Measurements from ENCODE around the gene CHTF8.

Gene CHTF8

GRCh38 chr16:69132424-69133252 is at the start of gene CHTF8, which contains the start of gene UTP4:
TSS of gene CHTF8 (minus strand) at chr16:69132588. CDS start at chr16:69121458, 11,130 bp downstream.
TSS of gene UTP4 (plus strand) at chr16:69132649. CDS start at chr16:69133460, 811 bp downstream.
- TF ChIP-seq CTCF (conservative IDR thresholded peaks at IDR 0.05; ENCODE audit: low read depth, low read length): no peak
- peak within 1 kb of the TSS; percentile 98 for H3K4me3 ChIP-seq (ENCODE audit: low read length)
- DNase-seq (ENCODE audit: low read depth): peak; percentile 26

- TF ChIP-seq CTCF (conservative IDR thresholded peaks at IDR 0.05; ENCODE audit: low read depth, low read length): no peak
- DNase-seq (ENCODE audit: low read depth): no peak
These were observed 47.6 kb upstream of the CHTF8 start for GRCh38 chr16:69180011-69180338.

GRCh38 chr16:69179328-69180010 is 47.1 kb upstream of the CHTF8 start:
- no peak for TF ChIP-seq CTCF (conservative IDR thresholded peaks at IDR 0.05; ENCODE audit: low read depth, low read length)
- peak; percentile 62 for DNase-seq (ENCODE audit: low read depth)
- H3K4me3 ChIP-seq (ENCODE audit: low read length): no peak overlapping the region

More at GRCh38 chr16:69180011-69180338, 47.6 kb upstream of the CHTF8 start:
- no peak overlapping the region for H3K4me3 ChIP-seq (ENCODE audit: low read length)

GRCh38 chr16:69176033-69176800 is 43.8 kb upstream of the CHTF8 start:
- DNase-seq (ENCODE audit: low read depth): no peak
- TF ChIP-seq CTCF (conservative IDR thresholded peaks at IDR 0.05; ENCODE audit: low read depth, low read length): no peak
- no peak overlapping the region for H3K4me3 ChIP-seq (ENCODE audit: low read length)

GRCh38 chr16:69171325-69172084 is 39.1 kb upstream of the CHTF8 start:
- no peak for TF ChIP-seq CTCF (conservative IDR thresholded peaks at IDR 0.05; ENCODE audit: low read depth, low read length)
- DNase-seq (ENCODE audit: low read depth): no peak
- H3K4me3 ChIP-seq (ENCODE audit: low read length): no peak overlapping the region

GRCh38 chr16:69169607-69170352 is 37.4 kb upstream of the CHTF8 start:
- TF ChIP-seq CTCF (conservative IDR thresholded peaks at IDR 0.05; ENCODE audit: low read depth, low read length): no peak
- DNase-seq (ENCODE audit: low read depth): no peak
- no peak overlapping the region for H3K4me3 ChIP-seq (ENCODE audit: low read length)
